Stimulated activated naive B cell treated with anti-CD40 and anti-IgM and Interleukin-4, amounts not matched to agents 10 μg/mL and 1 μg/mL and 100 μg/mL, for 72 hours (primary cell): Measurements from ENCODE around the gene PLA2G4B.
A peak's percentile ranks its signal among the peaks of the same experiment; 100 is the strongest.

Experiments used
- ATAC-seq, 2 donors: fragments of 150-1000 bp; cut with Tn5 transposase; replicated peaks; 2 replicates each; pipeline ENCODE4 v1.10.0; 2021; ENCODE audit warnings: moderate library complexity in 1 of 2
- DNase-seq: peaks from one replicate; pipeline ENCODE4 v3.0.0; 2021
- H3K27ac Mint-ChIP-seq: one replicate; pipeline ENCODE4 v1.8.0; 2022; ENCODE audit warnings: mild to moderate bottlenecking, mixed read lengths
- H3K27me3 Mint-ChIP-seq, 2 donors: one replicate each; pipeline ENCODE4 v1.8.0; 2022; ENCODE audit warnings: mixed read lengths in 2 of 2
- H3K36me3 Mint-ChIP-seq, 2 donors: one replicate each; pipeline ENCODE4 v1.8.0; 2022; ENCODE audit warnings: mixed read lengths in 2 of 2, mild to moderate bottlenecking in 1 of 2
- H3K4me1 Mint-ChIP-seq, 2 donors: one replicate each; pipeline ENCODE4 v1.8.0; 2022; ENCODE audit warnings: mixed read lengths in 2 of 2, mild to moderate bottlenecking in 1 of 2
- H3K4me3 Mint-ChIP-seq, 2 donors: one replicate each; pipeline ENCODE4 v1.8.0; 2022; ENCODE audit warnings: mild to moderate bottlenecking in 2 of 2, mixed read lengths in 2 of 2, moderate library complexity in 1 of 2
- H3K9me3 Mint-ChIP-seq, 2 donors: one replicate each; pipeline ENCODE4 v1.8.0; 2022; ENCODE audit warnings: mixed read lengths in 2 of 2, mild to moderate bottlenecking in 1 of 2

PLA2G4B gene

GRCh38 chr15:41799488-41799805 lies 39.2 kb upstream of the PLA2G4B start:
- H3K4me3 Mint-ChIP-seq = peak overlapping the region in 1 of 2 donors; percentile 60
- H3K36me3 Mint-ChIP-seq = peaks cover 26 to 32% of the 10 kb centered on the region in 2 donors
- ATAC-seq = no peak
- peaks cover 2 to 4% of the 10 kb centered on the region in 2 donors for H3K9me3 Mint-ChIP-seq
- H3K27me3 Mint-ChIP-seq = no peaks in the 10 kb centered on the region
- peaks cover 42 to 66% of the 10 kb centered on the region in 2 donors for H3K4me1 Mint-ChIP-seq
- peak overlapping the region; percentile 72 for H3K27ac Mint-ChIP-seq
- peak; percentile 44 for DNase-seq

GRCh38 chr15:41801185-41801584 lies 37.5 kb upstream of the PLA2G4B start:
- H3K4me3 Mint-ChIP-seq = no peak overlapping the region
- H3K27ac Mint-ChIP-seq = no peak overlapping the region
- no peaks in the 10 kb centered on the region for H3K27me3 Mint-ChIP-seq
- DNase-seq = no peak
- ATAC-seq = no peak
- peaks cover 25 to 33% of the 10 kb centered on the region in 2 donors for H3K36me3 Mint-ChIP-seq
- peaks cover 39 to 56% of the 10 kb centered on the region in 2 donors for H3K4me1 Mint-ChIP-seq
- H3K9me3 Mint-ChIP-seq = no peaks in the 10 kb centered on the region

GRCh38 chr15:41801850-41802455 lies 36.7 kb upstream of the PLA2G4B start:
- no peaks in the 10 kb centered on the region for H3K9me3 Mint-ChIP-seq
- peaks cover 27 to 34% of the 10 kb centered on the region in 2 donors for H3K36me3 Mint-ChIP-seq
- H3K27me3 Mint-ChIP-seq = no peaks in the 10 kb centered on the region
- DNase-seq = no peak
- H3K27ac Mint-ChIP-seq = no peak overlapping the region
- ATAC-seq = no peak
- H3K4me1 Mint-ChIP-seq = peaks cover 34 to 48% of the 10 kb centered on the region in 2 donors
- no peak overlapping the region for H3K4me3 Mint-ChIP-seq

GRCh38 chr15:41804361-41804760 lies 34.3 kb upstream of the PLA2G4B start:
- H3K27ac Mint-ChIP-seq = no peak overlapping the region

DNA sequence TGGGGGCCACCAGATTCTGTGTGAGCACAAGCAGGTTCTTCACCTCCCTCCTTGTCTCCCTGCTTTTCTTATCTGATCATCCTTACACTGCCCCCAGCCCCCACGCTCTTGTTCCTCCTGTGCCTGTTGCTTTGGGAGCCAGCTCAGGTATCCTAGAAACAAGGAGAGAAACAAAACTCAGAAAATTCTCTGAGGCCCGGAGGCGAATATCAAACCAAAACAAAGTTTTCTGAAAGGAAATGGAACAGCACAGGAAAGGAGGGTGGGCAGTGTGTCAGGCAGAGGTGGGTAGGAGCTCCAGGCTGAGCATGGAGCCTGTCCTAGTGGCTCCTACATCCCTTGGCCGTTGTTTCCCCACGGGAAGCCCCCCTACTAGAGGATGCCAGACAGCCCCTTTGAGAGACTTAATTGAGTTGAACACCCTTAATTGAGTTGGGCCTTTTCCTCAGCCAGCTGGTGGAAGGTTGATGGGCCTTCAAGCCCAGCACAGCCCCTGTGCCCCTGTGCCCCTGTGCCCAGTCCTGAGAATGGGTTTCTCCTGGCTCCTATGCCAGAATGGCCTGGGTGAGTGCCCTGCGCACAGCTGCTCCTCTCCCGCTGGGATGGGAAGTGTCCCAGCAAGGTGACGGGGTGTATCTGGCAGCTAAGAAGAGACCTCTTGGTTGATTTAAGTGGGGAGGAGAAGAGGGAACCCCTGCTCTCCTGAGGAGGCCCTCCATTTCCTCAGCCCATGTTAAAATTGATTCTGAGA lies 33.6 kb upstream of the PLA2G4B start:
- peaks cover 16 to 32% of the 10 kb centered on the region in 2 donors for H3K4me1 Mint-ChIP-seq
- H3K27ac Mint-ChIP-seq = peak overlapping the region; percentile 22
- H3K4me3 Mint-ChIP-seq = no peak overlapping the region
- no peak for DNase-seq
- peaks cover 25 to 34% of the 10 kb centered on the region in 2 donors for H3K36me3 Mint-ChIP-seq
- no peaks in the 10 kb centered on the region for H3K27me3 Mint-ChIP-seq
- no peaks in the 10 kb centered on the region for H3K9me3 Mint-ChIP-seq
- ATAC-seq = no peak

More at GRCh38 chr15:41804361-41804760, 34.3 kb upstream of the PLA2G4B start:
- Mint-ChIP-seq H3K4me1 (peaks cover 16 to 32% of the 10 kb centered on the region in 2 donors), H3K36me3 (peaks cover 30 to 34% of the 10 kb centered on the region in 2 donors), H3K27me3 (no peaks in the 10 kb centered on the region), H3K4me3 (no peak overlapping the region), H3K9me3 (no peaks in the 10 kb centered on the region)
- ATAC-seq (no peak), DNase-seq (no peak)

GRCh38 chr15:41805711-41806110 lies 32.9 kb upstream of the PLA2G4B start:
- Mint-ChIP-seq H3K27ac (peak overlapping the region; percentile 59), H3K4me3 (no peak overlapping the region), H3K36me3 (peaks cover 19 to 30% of the 10 kb centered on the region in 2 donors), H3K9me3 (no peaks in the 10 kb centered on the region), H3K27me3 (no peaks in the 10 kb centered on the region), H3K4me1 (peaks cover 14 to 30% of the 10 kb centered on the region in 2 donors)
- DNase-seq = no peak
- no peak for ATAC-seq

GRCh38 chr15:41806291-41807181 lies 32.1 kb upstream of the PLA2G4B start:
- H3K4me3 Mint-ChIP-seq = no peak overlapping the region
- H3K36me3 Mint-ChIP-seq = peaks cover 10 to 22% of the 10 kb centered on the region in 2 donors
- no peak overlapping the region for H3K27ac Mint-ChIP-seq
- H3K27me3 Mint-ChIP-seq = no peaks in the 10 kb centered on the region
- no peaks in the 10 kb centered on the region for H3K9me3 Mint-ChIP-seq
- DNase-seq (no peak), ATAC-seq (peak; percentile 26 to 43)
- peaks cover 17 to 37% of the 10 kb centered on the region in 2 donors for H3K4me1 Mint-ChIP-seq

DNA sequence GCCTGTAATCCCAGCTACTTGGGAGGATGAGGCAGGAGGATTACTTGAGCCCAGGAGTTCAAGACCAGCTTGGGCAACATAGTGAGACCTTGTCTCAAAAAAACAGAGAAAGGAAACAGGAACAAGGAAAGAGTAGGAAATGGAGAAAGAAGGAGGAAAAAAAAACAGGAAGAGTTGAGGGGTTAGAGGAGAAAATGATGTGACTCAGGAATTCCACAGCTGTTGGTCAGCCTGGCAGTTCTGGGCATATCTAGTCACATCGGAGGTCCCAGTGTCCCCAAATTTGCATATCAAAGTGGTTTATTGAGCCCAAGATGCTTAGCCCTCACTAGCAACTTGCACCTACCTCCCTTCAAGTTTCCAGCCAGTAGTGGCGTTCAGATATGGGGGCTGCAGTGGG lies 29.5 kb upstream of the PLA2G4B start:
- no peak overlapping the region for H3K4me3 Mint-ChIP-seq
- H3K36me3 Mint-ChIP-seq = peaks cover 19 to 33% of the 10 kb centered on the region in 2 donors
- H3K4me1 Mint-ChIP-seq = peaks cover 17 to 39% of the 10 kb centered on the region in 2 donors
- H3K27ac Mint-ChIP-seq = no peak overlapping the region
- ATAC-seq (no peak), DNase-seq (no peak)
- H3K27me3 Mint-ChIP-seq = no peaks in the 10 kb centered on the region
- H3K9me3 Mint-ChIP-seq = no peaks in the 10 kb centered on the region

DNA sequence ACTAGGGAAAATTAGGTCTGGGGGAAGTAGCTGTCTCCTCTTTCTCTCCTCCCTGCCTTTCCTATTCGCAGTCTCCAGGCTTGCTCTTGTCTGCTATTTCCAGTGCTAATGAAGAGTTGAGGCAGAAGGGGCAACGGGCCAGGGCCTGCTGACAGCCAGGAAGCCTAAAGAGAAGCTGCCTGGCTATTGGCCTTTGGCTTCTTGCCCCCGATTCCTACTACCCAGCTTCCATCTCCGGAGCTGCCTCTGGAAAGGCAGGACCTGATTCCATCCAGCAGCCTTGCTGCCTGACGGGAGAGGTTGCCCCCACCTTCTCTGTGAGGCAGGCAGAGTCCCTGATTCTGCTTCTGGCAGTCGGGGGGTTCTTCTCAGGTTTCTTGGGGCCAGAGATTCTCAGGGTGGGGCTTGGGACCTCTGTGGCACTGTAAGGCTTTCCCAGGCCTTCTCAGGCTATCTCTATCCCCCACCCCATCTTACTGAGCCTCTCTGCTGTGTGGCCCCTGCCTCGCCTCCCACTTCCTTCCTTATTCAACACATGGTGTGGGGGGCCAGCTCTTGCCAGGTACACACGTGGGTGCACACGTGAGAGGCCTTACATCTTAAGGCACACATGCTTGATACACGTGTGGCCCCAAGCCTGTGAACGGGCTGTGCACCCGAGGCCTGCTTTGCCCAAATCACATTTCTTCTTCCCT lies 29.0 kb upstream of the PLA2G4B start:
- H3K4me3 Mint-ChIP-seq = no peak overlapping the region
- DNase-seq = no peak
- H3K36me3 Mint-ChIP-seq = peaks cover 19 to 33% of the 10 kb centered on the region in 2 donors
- H3K9me3 Mint-ChIP-seq = no peaks in the 10 kb centered on the region
- H3K27ac Mint-ChIP-seq = peak overlapping the region; percentile 14
- ATAC-seq = no peak
- H3K4me1 Mint-ChIP-seq = peaks cover 14 to 34% of the 10 kb centered on the region in 2 donors
- no peaks in the 10 kb centered on the region for H3K27me3 Mint-ChIP-seq

- H3K4me3 Mint-ChIP-seq = no peak overlapping the region
- DNase-seq (no peak), ATAC-seq (peak; percentile 11 to 33)
- H3K4me1 Mint-ChIP-seq = peaks cover 12 to 29% of the 10 kb centered on the region in 2 donors
- H3K27me3 Mint-ChIP-seq = no peaks in the 10 kb centered on the region
- H3K9me3 Mint-ChIP-seq = no peaks in the 10 kb centered on the region
- H3K27ac Mint-ChIP-seq = no peak overlapping the region
- peaks cover 23 to 39% of the 10 kb centered on the region in 2 donors for H3K36me3 Mint-ChIP-seq
These were observed 27.8 kb upstream of the PLA2G4B start for GRCh38 chr15:41810651-41811431.

GRCh38 chr15:41811432-41812195 lies 27.0 kb upstream of the PLA2G4B start:
- H3K4me1 Mint-ChIP-seq = peaks cover 12 to 29% of the 10 kb centered on the region in 2 donors
- no peaks in the 10 kb centered on the region for H3K9me3 Mint-ChIP-seq
- ATAC-seq = peak; percentile 88 to 89
- no peak overlapping the region for H3K4me3 Mint-ChIP-seq
- peak; percentile 61 for DNase-seq
- peaks cover 29 to 47% of the 10 kb centered on the region in 2 donors for H3K36me3 Mint-ChIP-seq
- H3K27me3 Mint-ChIP-seq = no peaks in the 10 kb centered on the region
- no peak overlapping the region for H3K27ac Mint-ChIP-seq

GRCh38 chr15:41812820-41813375 lies 25.7 kb upstream of the PLA2G4B start:
- Mint-ChIP-seq H3K27ac (no peak overlapping the region), H3K9me3 (no peaks in the 10 kb centered on the region), H3K27me3 (no peaks in the 10 kb centered on the region), H3K4me3 (no peak overlapping the region), H3K36me3 (peaks cover 38 to 56% of the 10 kb centered on the region in 2 donors), H3K4me1 (peaks cover 12 to 29% of the 10 kb centered on the region in 2 donors)
- ATAC-seq (no peak), DNase-seq (no peak)
